Posterior vena cava (tissue), 2 donors: ENCODE results near the gene ITSN1. TPM values are rescaled to one million over a fixed set of nuclear protein-coding genes. Genes with fewer than 3 reads are reported as not detected.
A peak's percentile ranks its signal among the peaks of the same experiment; 100 is the strongest.
"Not testable (repeated sequence)": the region's sequence is repeated elsewhere in the genome, so short reads cannot be mapped to it uniquely, and the experiment has no call there.

Experiments
- DNase-seq: peaks from one replicate; pipeline ENCODE4 v3.0.0-alpha.2; 2020; ENCODE audit warnings: low spot score
- intact Hi-C, 2 donors: fragments of 100-400 bp; cut with DNase I; formaldehyde crosslinking; loops; one replicate each; pipeline versions ENCODE4 v1.14.1 to v1.14.2; 2022 to 2023
- long read RNA-seq, 2 donors: library from polyadenylated mRNA; unstranded; transcript quantifications; one replicate each; pipeline ENCODE4 v2.0.0, GENCODE V29; 2020 to 2021
- total RNA-seq, 2 donors: library from RNA; stranded (reverse); fragmentation: NEBNext Ultra II Directional; extraction: Animal tissue kit (Norgen Biotek cat#: 25700); gene quantifications; one replicate each; pipeline ENCODE4 v1.2.1, GENCODE V29; 2021
- donor health status: DM: yes; HTN: yes; CAD: no.
- donor health status: DM: yes; HTN: yes; CAD: no.

ITSN1 gene
- 10 to 100 TPM; 60.9 to 73.0 TPM for total RNA-seq
- long read RNA-seq, donor 1, full-length matches to known transcripts = 3 of 43 reads
- long read RNA-seq, donor 1, partial matches to known transcripts = 31 of 43 reads
- long read RNA-seq, donor 1, other reads (novel, unspliced or antisense) = 9 of 43 reads
- long read RNA-seq, donor 2, partial matches to known transcripts = 126 of 145 reads
- long read RNA-seq, donor 2, other reads (novel, unspliced or antisense) = 19 of 145 reads

GRCh38 chr21:33642027-33642895, at the start of gene ITSN1:
Gene ITSN1 (plus strand): TSS chr21:33642501. CDS start chr21:33718829, 76,328 bp downstream.
- DNase-seq = peak; percentile 100
- intact Hi-C loops = loop anchor here (10.0 kb wide), 2 partner anchors 253 to 263 kb away; no protein-coding TSS in a partner anchor

- DNase-seq = no peak
- intact Hi-C loops = no loop called here
Measured at GRCh38 chr21:33598051-33598450, 44.2 kb upstream of the ITSN1 start.

DNA sequence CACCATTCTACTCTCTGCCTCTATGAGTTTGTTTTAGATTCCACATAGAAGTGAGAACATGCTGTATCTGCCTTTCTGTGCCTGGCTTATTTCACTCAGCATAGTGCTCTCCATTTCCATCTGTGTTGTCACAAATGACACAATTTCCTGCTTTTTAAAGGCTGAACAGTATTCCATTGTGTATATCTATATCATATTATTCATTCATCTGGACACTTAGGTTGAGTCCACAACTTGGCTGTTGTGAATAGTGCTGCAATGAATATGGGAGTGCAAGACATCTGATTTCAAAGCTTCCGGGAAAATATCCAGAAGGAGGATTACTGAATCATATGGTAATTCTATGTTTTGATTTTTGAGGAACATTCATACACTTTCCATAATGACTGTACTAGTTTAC, 33.7 kb upstream of the ITSN1 start:
- intact Hi-C loops = no loop called here
- DNase-seq = no peak

- intact Hi-C loops = no loop called here
- DNase-seq = no peak
Measured at GRCh38 chr21:33611006-33611744, 31.1 kb upstream of the ITSN1 start.

DNA sequence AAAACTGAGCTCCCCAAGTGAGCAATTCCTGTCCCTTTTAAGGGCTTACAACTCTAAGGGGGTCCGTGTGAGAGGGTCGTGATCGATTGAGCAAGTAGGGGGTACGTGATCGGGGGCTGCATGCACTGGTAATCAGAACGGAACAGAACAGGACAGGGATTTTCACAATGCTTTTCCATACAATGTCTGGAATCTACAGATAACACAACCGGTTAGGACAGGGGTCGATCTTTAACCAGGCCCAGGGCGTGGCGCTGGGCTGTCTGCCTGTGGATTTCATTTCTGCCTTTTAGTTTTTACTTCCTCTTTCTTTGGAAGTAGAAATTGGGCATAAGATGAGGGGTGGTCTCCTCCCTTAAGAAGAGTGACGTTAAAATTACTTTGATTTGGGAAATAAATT, 24.7 kb upstream of the ITSN1 start:
- DNase-seq, intact Hi-C loops: not testable (repeated sequence)

- DNase-seq = no peak
- intact Hi-C loops = no loop called here
Measured at GRCh38 chr21:33618407-33618806, 23.9 kb upstream of the ITSN1 start.

DNA sequence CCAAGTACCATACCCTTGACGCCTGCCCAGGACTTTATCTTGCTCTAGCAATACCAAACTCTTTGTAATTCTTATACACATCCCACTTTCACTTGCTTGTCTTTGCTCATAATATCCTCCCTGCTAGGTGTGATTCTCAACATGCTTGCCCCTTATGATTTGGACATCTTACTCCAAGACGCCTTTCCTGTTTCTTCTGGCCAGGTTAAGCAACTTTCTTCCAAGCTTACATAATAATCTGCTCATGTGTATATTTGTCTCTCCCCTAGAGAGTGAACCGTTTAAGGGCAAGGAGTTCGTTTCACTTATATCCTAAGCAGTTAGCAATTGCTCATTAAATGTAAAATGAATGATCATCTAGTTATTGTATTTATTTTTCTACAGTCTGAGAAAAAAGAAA, 22.6 kb upstream of the ITSN1 start:
- DNase-seq = no peak
- intact Hi-C loops = no loop called here

GRCh38 chr21:33622253-33622652, 20.0 kb upstream of the ITSN1 start:
- intact Hi-C loops = no loop called here
- no peak for DNase-seq

GRCh38 chr21:33626151-33626550, 16.1 kb upstream of the ITSN1 start:
- DNase-seq, intact Hi-C loops: not testable (repeated sequence)

- no peak for DNase-seq
- intact Hi-C loops = no loop called here
Measured at GRCh38 chr21:33634254-33634653, 8.0 kb upstream of the ITSN1 start.

DNA sequence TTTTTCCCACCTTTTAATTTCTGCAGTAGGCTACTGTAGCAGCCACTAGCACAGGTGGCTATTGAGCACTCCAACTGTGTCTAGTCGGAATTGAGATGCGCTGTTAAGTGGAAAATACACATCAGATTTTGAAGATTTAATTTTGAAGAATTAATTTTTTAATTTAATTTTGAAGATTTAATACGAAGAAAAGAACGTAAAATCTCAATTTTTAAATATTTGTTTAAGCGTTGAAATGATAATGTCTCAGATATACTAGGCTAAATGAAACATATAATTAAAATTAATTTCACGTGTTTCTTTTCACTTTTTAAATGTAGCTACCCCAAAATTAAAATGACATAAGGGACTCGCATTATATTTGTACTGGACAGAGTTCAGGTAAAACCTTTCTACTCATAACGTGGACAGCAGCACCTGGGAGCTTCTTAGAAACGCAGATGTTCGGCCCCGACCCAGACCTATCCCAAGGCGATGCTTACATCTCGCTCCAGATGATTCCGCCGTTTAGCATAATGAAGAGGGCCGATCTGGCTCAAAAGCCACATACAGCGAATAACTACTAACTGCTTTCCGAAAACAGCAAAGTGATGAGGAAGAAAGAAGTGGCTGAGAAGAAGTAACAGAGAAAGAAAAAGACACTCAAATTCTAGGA, 1.5 kb upstream of the ITSN1 start:
- no peak for DNase-seq
- intact Hi-C loops = loop anchor here (10.0 kb wide), 2 partner anchors 254 to 264 kb away; no protein-coding TSS in a partner anchor

- intact Hi-C loops = loop anchor here (10.0 kb wide), 2 partner anchors 253 to 263 kb away; no protein-coding TSS in a partner anchor
- peak; percentile 100 for DNase-seq
Measured at GRCh38 chr21:33641352-33642026, 812 bp upstream of the ITSN1 start, which contains the start of gene CRYZL1. Gene CRYZL1 (minus strand): TSS chr21:33641741. CDS start chr21:33631551, 10,190 bp downstream.

GRCh38 chr21:33642896-33643657, 776 bp downstream of the ITSN1 start:
- intact Hi-C loops = loop anchor here (10.0 kb wide), 2 partner anchors 252 to 262 kb away; no protein-coding TSS in a partner anchor
- DNase-seq = peak; percentile 85

- intact Hi-C loops = loop anchor here (10.0 kb wide), 2 partner anchors 251 to 261 kb away; no protein-coding TSS in a partner anchor
Measured at GRCh38 chr21:33643658-33644311, 1.5 kb downstream of the ITSN1 start.

GRCh38 chr21:33644383-33645074, 2.2 kb downstream of the ITSN1 start:
- DNase-seq = no peak
- intact Hi-C loops = loop anchor here (10.0 kb wide), 2 partner anchors 250 to 260 kb away; no protein-coding TSS in a partner anchor

More at GRCh38 chr21:33643658-33644311, 1.5 kb downstream of the ITSN1 start:
- DNase-seq = no peak

DNA sequence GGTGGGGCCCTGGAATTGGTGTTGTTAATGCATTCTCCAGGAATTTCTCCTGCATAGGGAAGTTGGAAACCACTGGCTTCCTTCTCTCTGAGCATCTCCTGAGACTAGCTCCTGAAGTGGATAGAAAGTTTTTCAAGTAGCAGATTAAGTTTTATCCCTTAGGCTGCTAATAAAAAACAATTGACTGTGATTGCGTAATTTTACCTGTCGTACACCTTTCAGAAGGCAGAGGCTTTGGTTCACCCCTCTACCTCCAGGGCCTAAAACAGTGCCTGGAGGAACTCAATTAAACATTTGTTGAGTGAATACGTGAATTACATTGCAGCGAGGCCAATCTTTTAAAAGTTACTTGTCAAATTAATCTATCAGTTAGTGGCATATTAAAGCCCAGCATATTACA, 3.4 kb downstream of the ITSN1 start:
- intact Hi-C loops = loop anchor here (10.0 kb wide), 2 partner anchors 249 to 259 kb away; no protein-coding TSS in a partner anchor
- no peak for DNase-seq
